HepG2 (cell line): Measurements from ENCODE around the gene USB1. TPM values are rescaled to one million over a fixed set of nuclear protein-coding genes. Genes with fewer than 3 reads are reported as not detected.

Source experiments
- ATAD3A ChIP-seq: sonication (generic); formaldehyde crosslinking; IDR thresholded peaks from 2 replicates; pipeline ENCODE4 v1.4.0; 2020; ENCODE audit warnings: missing genetic modification reagents
- CCAR2 ChIP-seq: fragments of 200-400 bp; formaldehyde crosslinking; optimal IDR thresholded peaks from 2 replicates; pipeline ENCODE3; 2018; ENCODE audit warnings: low read depth, mild to moderate bottlenecking, low read length, moderate library complexity
- DDIT3 ChIP-seq: sonication (generic); formaldehyde crosslinking; IDR thresholded peaks from 2 replicates; pipeline ENCODE4 v1.4.0; 2020; ENCODE audit warnings: mild to moderate bottlenecking, missing genetic modification reagents
- ETS1 ChIP-seq: sonication (generic); formaldehyde crosslinking; IDR thresholded peaks from 2 replicates; pipeline ENCODE4 v1.4.0; 2020; ENCODE audit warnings: missing genetic modification reagents
- GATA4 ChIP-seq: sonication (generic); IDR thresholded peaks from 2 replicates; pipeline ENCODE4 v1.6.1; 2016; ENCODE audit warnings: antibody characterized with exemption, low read depth, borderline replicate concordance
- JARID2 ChIP-seq: sonication (generic); formaldehyde crosslinking; IDR thresholded peaks from 2 replicates; pipeline ENCODE4 v1.8.1; 2023; ENCODE audit warnings: missing genetic modification reagents, inconsistent platforms; ENCODE audit not compliant: insufficient replicate concordance
- MAF1 ChIP-seq: sonication (generic); formaldehyde crosslinking; IDR thresholded peaks from 2 replicates; pipeline ENCODE4 v1.5.0; 2020; ENCODE audit warnings: missing genetic modification reagents, borderline replicate concordance
- NCOA1 ChIP-seq: sonication (generic); formaldehyde crosslinking; IDR thresholded peaks from 2 replicates; pipeline ENCODE4 v1.9.0; 2021; ENCODE audit warnings: missing genetic modification reagents
- RARG ChIP-seq: sonication (generic); formaldehyde crosslinking; IDR thresholded peaks from 2 replicates; pipeline ENCODE4 v1.4.0; 2020; ENCODE audit warnings: low read depth, mild to moderate bottlenecking, missing genetic modification reagents
- RBFOX2 ChIP-seq: fragments of 200-400 bp; formaldehyde crosslinking; IDR thresholded peaks from 2 replicates; pipeline ENCODE4 v1.6.1; 2017; ENCODE audit warnings: low read depth, mild to moderate bottlenecking, low read length
- TAF15 ChIP-seq: fragments of 200-400 bp; formaldehyde crosslinking; IDR thresholded peaks from one replicate; pipeline ENCODE4 v1.6.1; 2018; ENCODE audit warnings: mild to moderate bottlenecking, low read depth, low read length; ENCODE audit not compliant: poor library complexity, severe bottlenecking
- ZBTB7B ChIP-seq: sonication (generic); formaldehyde crosslinking; IDR thresholded peaks from 2 replicates; pipeline ENCODE4 v1.4.0; 2020; ENCODE audit warnings: missing genetic modification reagents
- ZFP82 ChIP-seq: sonication (generic); formaldehyde crosslinking; IDR thresholded peaks from 2 replicates; pipeline ENCODE4 v1.5.1; 2020; ENCODE audit warnings: mild to moderate bottlenecking, missing genetic modification reagents, borderline replicate concordance
- ZKSCAN1 ChIP-seq: fragments of 150-350 bp; IDR thresholded peaks from 2 replicates; pipeline ENCODE4 v1.6.1; 2014; ENCODE audit warnings: low read length
- ZNF17 ChIP-seq: sonication (generic); formaldehyde crosslinking; IDR thresholded peaks from 2 replicates; pipeline ENCODE4 v1.5.0; 2020; ENCODE audit warnings: mild to moderate bottlenecking, missing genetic modification reagents
- ZNF530 ChIP-seq: sonication (generic); formaldehyde crosslinking; IDR thresholded peaks from 2 replicates; pipeline ENCODE4 v1.5.0; 2020; ENCODE audit warnings: low read depth, mild to moderate bottlenecking, missing genetic modification reagents
- ZNF792 ChIP-seq: IDR thresholded peaks from 2 replicates; pipeline ENCODE4 v1.6.1; 2016
- polyA plus RNA-seq, 8 experiments: library from polyadenylated mRNA; depleted of rRNA in 3 of 8; stranded (reverse) in 7 of 8; unstranded in 1 of 8; fragments of >200 nt; fragmentation: Illumina TruSeq in 4 of 8; extraction: Trizol in 4 of 8; gene quantifications; 2 replicates each; pipeline versions ENCODE4 v1.2.1 to v1.2.3, GENCODE V29; 2011 to 2016; ENCODE audit warnings: low read depth in 4 of 8, missing spikeins in 1 of 8, mixed read lengths in 1 of 8; ENCODE audit not compliant: insufficient read depth in 1 of 8
- total RNA-seq, 5 experiments: library from RNA; depleted of rRNA; stranded (reverse); fragments of >200 nt; fragmentation: Illumina TruSeq; extraction: Trizol; gene quantifications; 2 replicates each; pipeline ENCODE4 v1.2.3, GENCODE V29; 2016; ENCODE audit warnings: low read depth in 1 of 5
- TF ChIP-seq, protein P1 (sequence below): IDR thresholded peaks from 2 replicates; pipeline ENCODE4 v1.6.1; 2016
- TF ChIP-seq, protein P2 (sequence below): sonication (generic); formaldehyde crosslinking; IDR thresholded peaks from 2 replicates; pipeline ENCODE4 v1.8.1; 2022; ENCODE audit warnings: low read depth, mild to moderate bottlenecking, missing genetic modification reagents
- TF ChIP-seq, protein P3 (sequence below): sonication (generic); formaldehyde crosslinking; IDR thresholded peaks from 2 replicates; pipeline ENCODE4 v1.4.0; 2020; ENCODE audit warnings: mild to moderate bottlenecking, low read depth, missing genetic modification reagents
- TF ChIP-seq, protein P4 (sequence below): sonication (generic); formaldehyde crosslinking; IDR thresholded peaks from 2 replicates; pipeline ENCODE4 v1.4.0; 2020; ENCODE audit warnings: missing genetic modification reagents, low read depth, mild to moderate bottlenecking, borderline replicate concordance

Gene USB1
- total and polyA plus RNA-seq, 2 of the 13 experiments (the other 11 are each of a cell fraction or from before 2014, with no cell fraction given) = 16.7 to 65.4 TPM

DNA sequence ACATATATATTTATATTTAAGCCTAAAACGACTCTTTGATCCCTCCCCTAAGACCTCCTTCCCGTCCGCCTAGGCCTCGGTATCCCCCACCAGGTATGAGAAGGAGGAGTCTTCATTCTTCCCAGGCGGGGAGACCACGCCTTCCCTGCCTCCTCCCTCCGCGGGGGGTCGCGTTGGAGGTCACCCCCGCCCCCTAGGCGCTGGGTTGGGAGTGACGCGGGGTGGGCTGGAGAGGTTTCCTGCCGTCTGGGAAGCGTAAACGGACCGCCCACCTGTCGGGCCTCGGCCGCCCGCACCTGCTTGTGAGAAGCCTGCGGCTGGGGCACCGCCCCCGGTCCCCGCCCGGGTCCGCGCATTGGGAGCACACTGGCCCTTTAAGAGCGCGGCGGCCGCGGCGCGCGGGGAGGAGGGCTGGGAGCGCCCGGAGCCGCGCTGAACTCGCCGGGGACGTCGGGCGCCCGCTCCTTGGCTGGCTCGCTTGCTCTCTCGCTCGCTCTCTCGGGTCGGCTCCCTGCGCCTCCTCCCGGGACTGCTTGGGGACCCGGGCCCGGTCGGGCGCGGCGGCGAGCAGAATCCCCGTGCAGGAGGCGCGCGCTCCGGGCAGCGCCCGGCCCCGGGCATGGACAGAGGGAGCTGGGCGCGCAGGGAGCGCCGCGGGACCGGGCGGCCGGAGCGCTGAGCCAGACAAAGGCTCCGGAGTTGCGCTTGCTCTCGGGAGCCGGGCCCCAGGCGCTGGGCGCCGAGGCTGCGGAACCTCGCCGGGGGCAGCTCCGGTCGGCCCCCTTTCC lies 24.3 kb downstream of the USB1 start, which contains the start of gene MMP15 (continued):
- TF ChIP-seq, protein P1, sequence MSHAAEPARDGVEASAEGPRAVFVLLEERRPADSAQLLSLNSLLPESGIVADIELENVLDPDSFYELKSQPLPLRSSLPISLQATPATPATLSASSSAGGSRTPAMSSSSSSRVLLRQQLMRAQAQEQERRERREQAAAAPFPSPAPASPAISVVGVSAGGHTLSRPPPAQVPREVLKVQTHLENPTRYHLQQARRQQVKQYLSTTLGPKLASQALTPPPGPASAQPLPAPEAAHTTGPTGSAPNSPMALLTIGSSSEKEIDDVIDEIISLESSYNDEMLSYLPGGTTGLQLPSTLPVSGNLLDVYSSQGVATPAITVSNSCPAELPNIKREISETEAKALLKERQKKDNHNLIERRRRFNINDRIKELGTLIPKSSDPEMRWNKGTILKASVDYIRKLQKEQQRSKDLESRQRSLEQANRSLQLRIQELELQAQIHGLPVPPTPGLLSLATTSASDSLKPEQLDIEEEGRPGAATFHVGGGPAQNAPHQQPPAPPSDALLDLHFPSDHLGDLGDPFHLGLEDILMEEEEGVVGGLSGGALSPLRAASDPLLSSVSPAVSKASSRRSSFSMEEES (CRISPR knock-in tag) = no peak
- no peak for TF ChIP-seq ZNF792 (CRISPR knock-in tag)
- TF ChIP-seq ATAD3A (CRISPR knock-in tag) = no peak
- TF ChIP-seq JARID2 (CRISPR knock-in tag) = no peak
- no peak for TF ChIP-seq DDIT3 (CRISPR knock-in tag)
- no peak for TF ChIP-seq CCAR2
- no peak for TF ChIP-seq TAF15
- TF ChIP-seq RARG = no peak
- 0 out of 2 replicates have a peak, but pooled peaks have one; percentile 48 for TF ChIP-seq GATA4
- TF ChIP-seq ZFP82 (CRISPR knock-in tag) = peak; percentile 98
- TF ChIP-seq, protein P2, sequence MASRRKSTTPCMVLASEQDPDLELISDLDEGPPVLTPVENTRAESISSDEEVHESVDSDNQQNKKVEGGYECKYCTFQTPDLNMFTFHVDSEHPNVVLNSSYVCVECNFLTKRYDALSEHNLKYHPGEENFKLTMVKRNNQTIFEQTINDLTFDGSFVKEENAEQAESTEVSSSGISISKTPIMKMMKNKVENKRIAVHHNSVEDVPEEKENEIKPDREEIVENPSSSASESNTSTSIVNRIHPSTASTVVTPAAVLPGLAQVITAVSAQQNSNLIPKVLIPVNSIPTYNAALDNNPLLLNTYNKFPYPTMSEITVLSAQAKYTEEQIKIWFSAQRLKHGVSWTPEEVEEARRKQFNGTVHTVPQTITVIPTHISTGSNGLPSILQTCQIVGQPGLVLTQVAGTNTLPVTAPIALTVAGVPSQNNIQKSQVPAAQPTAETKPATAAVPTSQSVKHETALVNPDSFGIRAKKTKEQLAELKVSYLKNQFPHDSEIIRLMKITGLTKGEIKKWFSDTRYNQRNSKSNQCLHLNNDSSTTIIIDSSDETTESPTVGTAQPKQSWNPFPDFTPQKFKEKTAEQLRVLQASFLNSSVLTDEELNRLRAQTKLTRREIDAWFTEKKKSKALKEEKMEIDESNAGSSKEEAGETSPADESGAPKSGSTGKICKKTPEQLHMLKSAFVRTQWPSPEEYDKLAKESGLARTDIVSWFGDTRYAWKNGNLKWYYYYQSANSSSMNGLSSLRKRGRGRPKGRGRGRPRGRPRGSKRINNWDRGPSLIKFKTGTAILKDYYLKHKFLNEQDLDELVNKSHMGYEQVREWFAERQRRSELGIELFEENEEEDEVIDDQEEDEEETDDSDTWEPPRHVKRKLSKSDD (CRISPR knock-in tag) = no peak
- no peak for TF ChIP-seq ZNF17 (CRISPR knock-in tag)
- TF ChIP-seq, protein P3, sequence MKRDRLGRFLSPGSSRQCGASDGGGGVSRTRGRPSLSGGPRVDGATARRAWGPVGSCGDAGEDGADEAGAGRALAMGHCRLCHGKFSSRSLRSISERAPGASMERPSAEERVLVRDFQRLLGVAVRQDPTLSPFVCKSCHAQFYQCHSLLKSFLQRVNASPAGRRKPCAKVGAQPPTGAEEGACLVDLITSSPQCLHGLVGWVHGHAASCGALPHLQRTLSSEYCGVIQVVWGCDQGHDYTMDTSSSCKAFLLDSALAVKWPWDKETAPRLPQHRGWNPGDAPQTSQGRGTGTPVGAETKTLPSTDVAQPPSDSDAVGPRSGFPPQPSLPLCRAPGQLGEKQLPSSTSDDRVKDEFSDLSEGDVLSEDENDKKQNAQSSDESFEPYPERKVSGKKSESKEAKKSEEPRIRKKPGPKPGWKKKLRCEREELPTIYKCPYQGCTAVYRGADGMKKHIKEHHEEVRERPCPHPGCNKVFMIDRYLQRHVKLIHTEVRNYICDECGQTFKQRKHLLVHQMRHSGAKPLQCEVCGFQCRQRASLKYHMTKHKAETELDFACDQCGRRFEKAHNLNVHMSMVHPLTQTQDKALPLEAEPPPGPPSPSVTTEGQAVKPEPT (CRISPR knock-in tag) = no peak
- peak; percentile 58 for TF ChIP-seq RBFOX2
- TF ChIP-seq ETS1 (CRISPR knock-in tag) = 0 out of 2 replicates have a peak, but pooled peaks have one; percentile 25
- TF ChIP-seq, protein P4, sequence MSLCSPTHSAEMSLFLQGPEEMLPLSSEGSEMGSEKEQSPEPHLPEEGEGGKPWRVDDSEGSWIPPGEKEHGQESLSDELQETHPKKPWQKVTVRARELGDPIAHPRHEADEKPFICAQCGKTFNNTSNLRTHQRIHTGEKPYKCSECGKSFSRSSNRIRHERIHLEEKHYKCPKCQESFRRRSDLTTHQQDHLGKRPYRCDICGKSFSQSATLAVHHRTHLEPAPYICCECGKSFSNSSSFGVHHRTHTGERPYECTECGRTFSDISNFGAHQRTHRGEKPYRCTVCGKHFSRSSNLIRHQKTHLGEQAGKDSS (CRISPR knock-in tag) = no peak
- TF ChIP-seq NCOA1 (CRISPR knock-in tag) = 0 out of 2 replicates have a peak, but pooled peaks have one; percentile 8
- 0 out of 2 replicates have a peak, but pooled peaks have one; percentile 21 for TF ChIP-seq MAF1
- no peak for TF ChIP-seq ZKSCAN1
- TF ChIP-seq ZNF530 (CRISPR knock-in tag) = 0 out of 2 replicates have a peak, but pooled peaks have one; percentile 71
- TF ChIP-seq ZBTB7B (CRISPR knock-in tag) = peak; percentile 89
